ENCODE results near the gene ATXN7L1. TPM values are rescaled to one million over a fixed set of nuclear protein-coding genes. Genes with fewer than 3 reads are reported as not detected.

The ATXN7L1 gene
- total RNA-seq, 4 donors from 2014 or later = 5.9 to 21.2 (median 7.7) TPM

DNA sequence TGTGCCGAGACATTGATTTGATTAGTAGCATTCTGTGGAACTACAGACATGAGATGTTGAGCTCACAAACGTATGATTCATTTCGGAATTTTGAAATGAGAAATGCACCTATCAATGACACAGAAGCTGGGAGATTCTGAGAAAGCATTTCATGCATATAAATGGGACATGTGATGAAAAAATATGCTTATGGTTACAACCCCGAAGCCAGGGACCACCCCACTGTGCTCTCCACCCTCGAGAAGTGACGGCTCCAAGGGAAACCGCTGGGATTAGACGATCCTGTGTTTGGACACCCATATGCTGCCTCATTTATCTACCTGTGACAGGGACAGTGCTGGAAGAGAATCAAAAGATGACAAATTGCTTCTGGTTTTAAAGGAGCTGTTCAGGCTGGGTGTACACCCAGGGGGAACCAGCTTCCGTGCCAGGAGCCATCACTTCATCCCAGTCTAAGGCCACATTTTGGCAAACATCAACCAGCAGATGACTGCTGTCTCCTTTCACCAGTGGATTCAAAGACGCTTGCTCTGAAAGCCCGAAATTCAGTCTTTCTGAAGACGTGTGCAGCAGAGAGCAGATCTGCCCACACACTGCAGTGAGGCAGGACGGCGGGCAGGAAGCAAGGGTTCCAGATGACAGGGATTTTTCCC is 109.9 kb downstream of the ATXN7L1 start:
- H3K4me1 ChIP-seq = peaks cover 0 to 49% (median 6%) of the 10 kb centered on the region in 3 donors
- TF ChIP-seq POLR2AphosphoS5 (IDR thresholded peaks at IDR 0.05) (no peak), EP300 (IDR thresholded peaks at IDR 0.05) (no peak), POLR2A (IDR thresholded peaks at IDR 0.05) (no peak)
- TF ChIP-seq, protein P1, sequence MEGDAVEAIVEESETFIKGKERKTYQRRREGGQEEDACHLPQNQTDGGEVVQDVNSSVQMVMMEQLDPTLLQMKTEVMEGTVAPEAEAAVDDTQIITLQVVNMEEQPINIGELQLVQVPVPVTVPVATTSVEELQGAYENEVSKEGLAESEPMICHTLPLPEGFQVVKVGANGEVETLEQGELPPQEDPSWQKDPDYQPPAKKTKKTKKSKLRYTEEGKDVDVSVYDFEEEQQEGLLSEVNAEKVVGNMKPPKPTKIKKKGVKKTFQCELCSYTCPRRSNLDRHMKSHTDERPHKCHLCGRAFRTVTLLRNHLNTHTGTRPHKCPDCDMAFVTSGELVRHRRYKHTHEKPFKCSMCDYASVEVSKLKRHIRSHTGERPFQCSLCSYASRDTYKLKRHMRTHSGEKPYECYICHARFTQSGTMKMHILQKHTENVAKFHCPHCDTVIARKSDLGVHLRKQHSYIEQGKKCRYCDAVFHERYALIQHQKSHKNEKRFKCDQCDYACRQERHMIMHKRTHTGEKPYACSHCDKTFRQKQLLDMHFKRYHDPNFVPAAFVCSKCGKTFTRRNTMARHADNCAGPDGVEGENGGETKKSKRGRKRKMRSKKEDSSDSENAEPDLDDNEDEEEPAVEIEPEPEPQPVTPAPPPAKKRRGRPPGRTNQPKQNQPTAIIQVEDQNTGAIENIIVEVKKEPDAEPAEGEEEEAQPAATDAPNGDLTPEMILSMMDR (IDR thresholded peaks at IDR 0.05) = no peak
- H3K9me3 ChIP-seq = no peaks in the 10 kb centered on the region
- H3K27ac ChIP-seq = no peak overlapping the region
- H3K36me3 ChIP-seq = no peaks in the 10 kb centered on the region
- H3K4me3 ChIP-seq = no peak overlapping the region
- WGBS, 2 donors (ENCODE audit: low coverage in 1 of 2) = 30 to 78% methylated on average over 10 of the region's 14 CpGs
- no peak for ATAC-seq
- no peaks in the 10 kb centered on the region for H3K27me3 ChIP-seq

DNA sequence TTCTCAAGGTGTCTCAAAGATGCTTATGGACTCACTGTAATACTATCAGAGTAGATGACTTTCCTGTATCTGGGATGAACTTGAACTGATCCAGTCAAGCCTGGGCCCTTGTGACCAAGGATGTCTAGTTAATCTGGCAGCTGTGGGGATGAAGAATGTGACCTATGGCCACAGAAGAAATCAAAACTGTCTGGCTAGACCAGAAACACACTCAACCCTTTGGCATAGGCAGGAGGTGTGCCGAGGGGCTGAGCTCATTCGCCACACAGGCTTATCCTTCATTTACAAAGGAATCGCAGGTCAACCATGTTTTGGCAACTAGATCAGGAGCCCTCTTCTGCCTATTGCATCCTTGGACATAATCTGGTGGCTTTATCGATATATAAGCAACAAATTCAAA is 110.6 kb downstream of the ATXN7L1 start:
- H3K27me3 ChIP-seq = no peaks in the 10 kb centered on the region
- H3K4me3 ChIP-seq = no peak overlapping the region
- no peaks in the 10 kb centered on the region for H3K9me3 ChIP-seq
- H3K36me3 ChIP-seq = no peaks in the 10 kb centered on the region
- TF ChIP-seq POLR2A (IDR thresholded peaks at IDR 0.05) (no peak), EP300 (IDR thresholded peaks at IDR 0.05) (no peak), POLR2AphosphoS5 (IDR thresholded peaks at IDR 0.05) (no peak)
- TF ChIP-seq, protein P1 (IDR thresholded peaks at IDR 0.05) = no peak
- WGBS, 2 donors (ENCODE audit: low coverage in 1 of 2) = 96 to 100% methylated on average over 1 to 4 of the region's 4 CpGs
- H3K27ac ChIP-seq = no peak overlapping the region
- no peak for ATAC-seq
- peaks cover 0 to 49% (median 6%) of the 10 kb centered on the region in 3 donors for H3K4me1 ChIP-seq

DNA sequence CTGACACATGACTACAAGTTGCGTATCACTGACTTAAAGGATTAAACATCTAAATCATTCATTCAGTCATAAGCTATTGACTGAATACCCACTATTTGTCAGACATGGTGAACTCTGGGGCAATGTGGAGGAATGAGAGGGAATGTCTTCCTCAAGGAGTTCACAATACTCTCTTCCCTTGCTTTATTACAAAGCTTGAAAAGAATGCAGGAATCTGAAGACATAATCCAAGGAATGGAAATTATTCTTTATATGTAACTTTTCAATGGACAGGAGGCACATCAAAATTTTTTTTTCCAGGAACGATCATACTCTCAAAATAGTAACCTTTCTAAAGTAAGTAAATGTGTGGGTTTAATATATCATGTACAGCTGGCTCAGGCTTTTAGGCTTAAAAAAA is 111.9 kb downstream of the ATXN7L1 start:
- TF ChIP-seq, protein P1 (IDR thresholded peaks at IDR 0.05) = no peak
- TF ChIP-seq POLR2A (IDR thresholded peaks at IDR 0.05) (no peak), EP300 (IDR thresholded peaks at IDR 0.05) (no peak), POLR2AphosphoS5 (IDR thresholded peaks at IDR 0.05) (no peak)
- peaks cover 0 to 42% (median 6%) of the 10 kb centered on the region in 3 donors for H3K4me1 ChIP-seq
- 62 to 77% methylated on average over 2 of the region's 2 CpGs for WGBS, 2 donors (ENCODE audit: low coverage in 1 of 2)
- H3K27me3 ChIP-seq = no peaks in the 10 kb centered on the region
- no peaks in the 10 kb centered on the region for H3K9me3 ChIP-seq
- H3K36me3 ChIP-seq = no peaks in the 10 kb centered on the region
- ATAC-seq = no peak
- no peak overlapping the region for H3K4me3 ChIP-seq
- H3K27ac ChIP-seq = no peak overlapping the region

DNA sequence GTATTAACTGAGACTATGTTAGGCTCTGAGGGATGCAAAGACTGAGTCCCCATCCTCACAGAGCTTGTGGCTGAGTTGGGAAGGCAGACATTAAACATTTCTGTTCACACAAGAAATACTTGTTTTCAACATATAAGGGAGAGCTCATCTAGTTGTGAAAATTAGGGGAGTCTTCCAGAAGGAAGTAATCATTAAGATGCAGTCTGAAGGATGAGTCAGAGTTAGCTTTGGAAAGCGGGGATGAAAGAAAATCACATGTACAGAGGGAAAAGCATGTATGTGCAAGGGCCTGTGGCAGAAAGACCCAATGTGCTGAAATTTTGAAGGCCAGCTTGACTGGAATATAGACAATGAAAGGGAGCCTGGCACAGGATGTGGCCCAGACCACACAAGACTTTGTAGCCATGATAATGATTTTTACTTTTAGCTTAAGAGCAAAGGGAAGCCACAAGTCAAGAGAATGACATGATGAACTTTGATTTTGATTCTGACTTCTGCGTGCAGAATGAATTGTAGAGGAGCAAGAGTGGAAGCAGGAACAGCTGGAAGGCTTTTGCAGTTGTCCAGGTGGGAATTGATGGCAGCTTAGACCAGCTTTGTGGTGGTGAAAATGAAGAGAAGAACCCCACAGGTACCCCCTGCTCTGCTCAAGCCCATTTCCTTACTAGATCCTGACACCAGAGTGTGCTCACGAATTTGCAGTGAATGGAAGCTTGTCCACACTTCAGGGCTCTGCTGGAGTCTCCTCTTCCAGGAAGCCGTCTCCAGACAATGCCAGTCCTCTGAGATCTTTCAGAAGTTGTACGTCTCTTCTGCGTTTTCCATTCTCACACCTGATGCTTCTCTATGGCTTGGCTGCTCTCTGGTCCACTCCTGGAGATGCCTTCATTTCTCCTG is 115.6 kb downstream of the ATXN7L1 start:
- ATAC-seq = no peak
- TF ChIP-seq POLR2A (IDR thresholded peaks at IDR 0.05) (no peak), EP300 (IDR thresholded peaks at IDR 0.05) (no peak), POLR2AphosphoS5 (IDR thresholded peaks at IDR 0.05) (no peak)
- TF ChIP-seq, protein P1 (IDR thresholded peaks at IDR 0.05) = no peak
- H3K27me3 ChIP-seq = no peaks in the 10 kb centered on the region
- no peak overlapping the region for H3K27ac ChIP-seq
- H3K36me3 ChIP-seq = no peaks in the 10 kb centered on the region
- WGBS, 2 donors (ENCODE audit: low coverage in 1 of 2) = 73 to 81% methylated on average over 4 to 6 of the region's 6 CpGs
- H3K4me3 ChIP-seq = no peak overlapping the region
- H3K4me1 ChIP-seq = peaks cover 0 to 14% (median 7%) of the 10 kb centered on the region in 3 donors
- no peaks in the 10 kb centered on the region for H3K9me3 ChIP-seq

Data from gastroesophageal sphincter (tissue), 4 donors.